CD1c-positive myeloid dendritic cell (primary cell): Measurements from ENCODE around the gene SEC16A.
"Not testable (repeated sequence)": the region's sequence is repeated elsewhere in the genome, so short reads cannot be mapped to it uniquely, and the experiment has no call there.

ENCODE experiments used
- DNase-seq: peaks from one replicate; pipeline ENCODE4 v3.0.0-alpha.2; 2016; ENCODE audit errors: extremely low spot score

The SEC16A gene

GRCh38 chr9:136438548-136439480 is 44.0 kb downstream of the SEC16A start:
- DNase-seq, result peak; percentile 33

- DNase-seq, result no peak
Measured at GRCh38 chr9:136437839-136438547, 44.8 kb downstream of the SEC16A start.

- DNase-seq, result no peak
Measured at GRCh38 chr9:136437430-136437829, 45.4 kb downstream of the SEC16A start.

DNA sequence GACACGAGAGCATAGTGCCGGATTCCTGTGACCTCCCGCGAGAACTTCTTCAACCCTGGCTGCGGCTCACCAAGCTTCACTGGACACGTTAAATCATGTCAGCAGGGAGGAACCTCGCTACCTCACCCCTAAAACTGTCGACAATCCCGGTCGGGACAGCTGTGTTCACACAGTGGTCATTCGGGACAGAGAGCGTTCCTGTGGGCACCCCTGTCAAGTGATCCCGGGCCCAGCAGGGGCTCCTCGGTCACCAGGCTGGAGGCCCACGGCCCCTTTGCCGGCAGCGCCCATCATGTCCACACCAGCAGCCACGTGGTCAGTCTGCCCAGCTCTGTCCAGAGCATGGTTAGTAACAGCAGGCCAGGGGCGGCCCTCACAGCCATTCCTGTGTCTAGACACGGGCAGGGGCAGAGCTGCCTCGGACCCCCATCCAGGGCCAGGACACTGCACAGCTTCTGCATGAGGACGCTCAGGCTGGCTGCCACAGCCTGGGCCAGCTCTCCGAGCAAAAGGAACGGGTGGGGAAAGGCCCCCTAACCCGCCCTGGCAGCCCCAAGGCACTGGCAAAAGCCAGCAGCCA is 46.7 kb downstream of the SEC16A start:
- no peak for DNase-seq

GRCh38 chr9:136434580-136435169 is 48.2 kb downstream of the SEC16A start:
- no peak for DNase-seq

- DNase-seq, result no peak
Measured at GRCh38 chr9:136433849-136434579, 48.8 kb downstream of the SEC16A start.

DNA sequence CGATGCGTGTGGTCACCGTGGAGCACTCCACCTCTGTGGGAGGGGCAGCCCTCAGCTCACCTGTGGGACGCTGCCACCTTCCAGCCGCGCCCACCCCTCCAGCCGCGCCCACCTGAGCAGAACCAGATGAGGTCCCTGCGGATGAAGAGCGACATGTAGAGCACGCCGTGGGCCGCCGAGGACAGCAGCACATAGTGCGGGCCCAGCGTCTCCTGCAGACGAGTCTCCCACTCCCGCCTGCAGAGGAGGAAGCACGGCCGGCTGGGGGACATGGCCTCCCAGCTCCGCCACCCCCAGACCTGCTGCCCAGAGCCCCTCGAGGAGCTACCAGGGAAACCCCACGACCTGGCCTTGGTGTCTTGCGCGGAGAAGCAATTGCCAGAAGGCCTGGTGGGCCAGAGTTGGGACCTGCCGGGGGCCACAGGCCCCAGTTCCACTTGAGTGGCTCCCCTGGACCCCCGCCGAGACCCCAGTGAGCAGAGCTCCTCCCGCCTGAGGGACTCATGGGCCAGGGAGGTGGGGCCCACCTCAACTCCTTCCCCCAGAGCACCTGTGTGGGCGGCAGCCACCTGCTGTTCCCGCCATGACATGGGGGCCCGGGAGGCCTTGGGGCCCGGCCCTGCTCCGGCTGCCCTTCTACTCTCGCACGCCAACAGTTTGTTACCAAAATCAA is 49.7 kb downstream of the SEC16A start:
- DNase-seq, result no peak

DNA sequence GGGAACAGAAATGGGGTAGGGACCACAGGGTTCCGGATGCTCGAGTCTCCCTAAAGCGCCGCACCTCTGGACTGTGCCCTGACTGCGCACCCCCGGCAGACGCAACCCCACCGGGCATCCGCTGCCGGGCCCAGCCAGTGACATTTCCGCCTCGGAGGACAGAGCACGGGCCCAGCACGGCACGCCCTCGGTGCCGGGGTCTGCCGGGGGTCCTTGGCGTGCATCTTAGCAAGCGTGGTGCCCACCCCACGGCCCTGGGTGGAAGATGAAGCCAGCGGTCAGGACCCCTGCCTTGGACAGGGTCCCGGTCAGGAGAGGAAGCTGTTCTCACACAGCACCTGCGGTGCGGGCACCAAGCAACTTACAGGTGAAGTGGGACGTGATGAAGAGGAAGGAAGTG is 50.2 kb downstream of the SEC16A start:
- DNase-seq, result no peak

DNA sequence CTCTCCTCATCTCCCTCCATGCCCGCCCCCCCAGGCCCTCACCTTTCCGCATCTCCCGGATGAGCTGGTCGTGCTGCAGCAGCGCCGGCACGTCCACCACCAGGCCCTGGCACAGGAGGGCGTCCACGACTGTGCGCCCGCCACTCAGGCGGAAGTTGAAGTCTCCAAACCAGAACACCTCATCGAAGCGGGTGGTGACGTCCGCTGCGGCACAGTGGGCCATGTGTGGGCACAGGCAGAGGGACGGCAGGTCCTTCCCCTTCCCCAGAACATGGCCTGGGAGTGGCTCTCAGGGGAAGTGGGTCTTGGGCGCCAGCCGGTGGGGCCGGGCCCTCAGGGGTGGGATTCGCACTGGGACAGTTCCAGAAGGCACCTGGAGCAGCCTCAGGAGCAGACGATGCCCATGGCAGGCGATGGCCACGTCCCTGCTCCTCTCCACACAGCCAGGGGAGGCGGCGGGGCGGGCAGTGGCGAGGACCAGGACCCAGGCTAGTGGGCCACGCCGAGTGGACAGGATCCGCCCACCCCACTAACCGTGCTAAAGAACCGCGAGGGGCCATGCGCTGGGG is 51.0 kb downstream of the SEC16A start:
- DNase-seq, result no peak

DNA sequence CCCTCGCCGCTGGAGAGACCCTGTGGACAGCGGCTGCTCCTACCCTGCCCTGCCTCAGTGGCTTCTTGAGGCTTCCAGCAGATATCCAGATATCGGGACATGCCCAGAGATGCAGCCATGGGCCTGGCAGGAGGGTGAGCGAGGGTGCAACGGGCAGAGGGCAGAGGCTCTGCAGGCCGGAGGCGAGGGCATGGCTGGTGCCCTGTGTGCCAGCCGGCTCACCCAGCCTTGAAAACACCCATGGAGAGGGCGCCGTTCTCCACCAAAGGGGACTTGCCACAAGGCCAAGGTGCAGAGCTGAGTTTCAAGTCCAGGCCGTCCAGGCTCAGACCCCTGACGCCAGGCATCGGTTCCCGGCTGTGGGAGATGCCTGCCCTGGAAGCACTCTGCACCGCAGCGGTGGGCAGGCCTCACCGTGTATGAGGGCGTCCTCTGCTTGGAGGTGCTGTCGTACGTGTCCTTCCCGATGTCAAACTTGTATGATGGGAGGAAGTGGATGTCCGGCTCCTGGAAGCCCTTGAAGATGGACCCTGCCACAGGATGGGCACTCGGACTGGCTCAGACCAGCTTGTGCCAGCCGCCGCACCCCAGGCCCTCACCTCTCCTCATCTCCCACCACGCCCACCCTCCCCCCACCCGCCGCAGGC is 52.1 kb downstream of the SEC16A start:
- DNase-seq, result no peak

- no peak for DNase-seq
Measured at GRCh38 chr9:136429683-136430491, 53.0 kb downstream of the SEC16A start.

GRCh38 chr9:136429075-136429628 is 53.7 kb downstream of the SEC16A start:
- no peak for DNase-seq

GRCh38 chr9:136426787-136427186 is 56.1 kb downstream of the SEC16A start:
- DNase-seq, result no peak

DNA sequence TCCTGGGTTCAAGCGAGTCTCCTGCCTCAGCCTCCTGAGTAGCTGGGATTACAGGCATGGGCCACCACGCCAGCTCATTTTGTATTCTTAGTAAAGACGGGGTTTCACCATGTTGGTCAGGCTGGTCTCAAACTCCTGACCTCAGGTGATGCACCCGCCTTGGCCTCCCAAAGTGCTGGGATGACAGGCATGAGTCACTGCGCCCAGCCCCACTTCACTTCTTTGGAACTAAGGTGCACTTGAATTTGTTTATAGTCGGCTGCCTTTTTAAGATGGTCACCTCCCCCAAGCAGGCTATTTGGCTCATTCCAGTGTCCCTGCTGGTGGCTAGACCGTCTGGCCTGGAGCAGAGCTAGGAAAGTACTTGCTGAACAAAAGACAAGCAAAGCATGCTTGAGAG is 57.5 kb downstream of the SEC16A start:
- DNase-seq, result not testable (repeated sequence)

- no peak for DNase-seq
Measured at GRCh38 chr9:136424750-136425362, 58.0 kb downstream of the SEC16A start.

GRCh38 chr9:136423432-136424146 is 59.3 kb downstream of the SEC16A start:
- DNase-seq, result no peak

DNA sequence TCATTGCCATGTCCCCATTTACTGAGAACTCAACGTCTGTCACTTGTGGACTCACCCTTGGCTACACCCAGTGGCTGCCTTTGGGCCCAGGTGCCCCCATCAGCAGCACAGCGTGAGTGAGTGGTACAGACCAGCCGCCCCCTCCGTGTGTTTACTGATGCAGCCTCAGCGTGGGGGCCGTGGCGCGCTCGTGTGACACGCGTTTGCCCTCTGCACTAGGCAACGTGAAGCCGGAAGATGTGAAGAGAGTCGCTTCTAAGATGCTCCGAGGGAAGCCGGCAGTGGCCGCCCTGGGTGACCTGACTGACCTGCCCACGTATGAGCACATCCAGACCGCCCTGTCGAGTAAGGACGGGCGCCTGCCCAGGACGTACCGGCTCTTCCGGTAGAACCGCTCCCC is 60.0 kb downstream of the SEC16A start:
- DNase-seq, result no peak

GRCh38 chr9:136421791-136422190 is 61.0 kb downstream of the SEC16A start:
- DNase-seq, result no peak
